Measurements from ENCODE around the gene KCNG1. TPM values are rescaled to one million over a fixed set of nuclear protein-coding genes. Genes with fewer than 3 reads are reported as not detected.

KCNG1 gene
- total and polyA plus RNA-seq, 2 of the 8 experiments (the other 6 are each of a cell fraction or from before 2014, with no cell fraction given), result 16.0 to 18.0 TPM

DNA sequence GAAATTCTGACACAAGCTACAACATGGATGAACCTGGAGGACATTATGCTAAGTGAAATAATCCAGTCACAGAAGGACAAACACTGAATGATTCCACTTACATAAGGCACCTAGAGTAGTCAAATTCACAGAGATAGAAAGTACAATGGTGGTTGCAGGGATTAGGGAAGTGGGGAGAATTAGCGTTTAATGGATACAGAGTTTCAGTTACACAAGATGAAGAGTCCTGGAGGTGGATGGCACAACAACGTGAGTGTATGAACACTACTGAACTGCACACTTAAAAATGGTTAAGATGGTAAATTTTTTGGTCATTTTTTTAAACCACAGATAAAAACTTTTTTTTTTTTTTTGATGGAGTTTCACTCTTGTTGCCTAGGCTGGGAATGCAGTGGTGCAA lies 39.6 kb downstream of the KCNG1 start:
- CTCF ChIA-PET (ENCODE audit: partially characterized antibody), result interaction anchor here (0.6 to 7.6 kb wide), 13 partner anchors 8 to 612 kb away, joined by 3 to 54 read pairs (median 9); no protein-coding TSS in a partner anchor
- Histone ChIP-seq H3K14ac (ENCODE audit: insufficient read length) (no peak overlapping the region), H3K27me3 (replicated peaks in 1 of 4; ENCODE audit: control insufficient read depth in 3 of 4, extremely low read depth in 1 of 4, insufficient read depth in 3 of 4, low read length in 3 of 4) (no peaks in the 10 kb centered on the region; a peak in 1 of 7 replicates), H3K18ac (ENCODE audit: extremely low read depth, low read length) (no peak overlapping the region), H3K9me3 (ENCODE audit: insufficient read depth in 2 of 2, low read depth in 1 of 2, low read length in 1 of 2) (no peaks in the 10 kb centered on the region), H4K91ac (replicated peaks; ENCODE audit: insufficient read length, low read length) (no peak overlapping the region), H3K79me2 (ENCODE audit: control insufficient read depth in 1 of 2, insufficient read depth in 2 of 2, low read length in 2 of 2) (no peaks in the 10 kb centered on the region), H2BK20ac (ENCODE audit: low read length) (no peak overlapping the region), H2BK15ac (ENCODE audit: low read length) (no peak overlapping the region), H2BK12ac (ENCODE audit: low read depth, low read length) (no peak overlapping the region), H2AFZ (ENCODE audit: low read length) (no peak overlapping the region), H2BK120ac (replicated peaks; ENCODE audit: low read depth, low read length) (no peak overlapping the region), H3K4ac (replicated peaks; ENCODE audit: insufficient read length, low read depth, low read length) (no peak overlapping the region), H3K4me3 (ENCODE audit: extremely low read depth in 1 of 4, insufficient read depth in 2 of 4, low read depth in 3 of 4, low read length in 4 of 4) (no peak overlapping the region), H3K56ac (replicated peaks; ENCODE audit: insufficient read length, low read depth, low read length) (no peak overlapping the region), H3K4me2 (ENCODE audit: insufficient read depth in 1 of 2, low read depth in 2 of 2, low read length in 2 of 2) (no peak overlapping the region), H4K5ac (ENCODE audit: insufficient read length, low read depth, low read length) (no peak overlapping the region), H3K9ac (replicated peaks in 1 of 4; ENCODE audit: extremely low read depth in 1 of 4, low read depth in 3 of 4, low read length in 3 of 4) (no peak overlapping the region), H4K20me1 (replicated peaks in 1 of 2; ENCODE audit: control insufficient read depth in 1 of 2, insufficient read depth in 2 of 2, low read length in 2 of 2) (no peaks in the 10 kb centered on the region), H3K27ac (ENCODE audit: low read depth, low read length) (no peak overlapping the region), H3K79me1 (ENCODE audit: low read depth, low read length) (no peaks in the 10 kb centered on the region), H3K23me2 (ENCODE audit: low read depth, low read length) (0 out of 2 replicates have a peak, but pooled peaks cover 2% of the 10 kb centered on the region), H3K23ac (ENCODE audit: insufficient read length) (no peak overlapping the region), H2AK5ac (ENCODE audit: low read depth, low read length) (no peak overlapping the region), H2BK5ac (ENCODE audit: low read depth, low read length) (no peak overlapping the region), H3K36me3 (ENCODE audit: control insufficient read depth in 2 of 4, insufficient read depth in 4 of 4, low read length in 3 of 4) (no peaks in the 10 kb centered on the region), H4K8ac (ENCODE audit: extremely low read depth, insufficient read depth, low read length) (no peak overlapping the region), H3K4me1 (replicated peaks in 1 of 4; ENCODE audit: control insufficient read depth in 3 of 4, insufficient read depth in 4 of 4, low read length in 3 of 4) (peaks cover 0 to 2% (median 0%) of the 10 kb centered on the region in 4 experiments; a peak in 1 of 7 replicates)
- FAIRE-seq (no peak), DNase-seq (ENCODE audit: low read depth in 1 of 2, low spot score in 2 of 2) (no peak)
- WGBS, 2 experiments (ENCODE audit: extremely low coverage in 1 of 2, insufficient coverage in 1 of 2, insufficient read length in 1 of 2, insufficient replicate concordance in 2 of 2, low coverage in 1 of 2, low lambda C conversion rate in 2 of 2, missing lambda C conversion rate in 1 of 2), result 87% methylated on average over 2 of the region's 2 CpGs; no CpG with 5 or more reads in 1 of the 2 experiments
- POLR2A ChIA-PET (ENCODE audit: partially characterized antibody), result interaction anchor here (0.8 kb wide), 1 partner anchor 25 kb away, joined by 3 read pairs; the partner anchor contains the start of genes DPM1 and MOCS3
- no peak for TF ChIP-seq SP4 (IDR thresholded peaks at IDR 0.05; ENCODE audit: low read length)
- TF ChIP-seq SP1 (IDR thresholded peaks at IDR 0.05; ENCODE audit: low read depth, low read length), result no peak
- TF ChIP-seq, protein P1, sequence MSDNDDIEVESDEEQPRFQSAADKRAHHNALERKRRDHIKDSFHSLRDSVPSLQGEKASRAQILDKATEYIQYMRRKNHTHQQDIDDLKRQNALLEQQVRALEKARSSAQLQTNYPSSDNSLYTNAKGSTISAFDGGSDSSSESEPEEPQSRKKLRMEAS (IDR thresholded peaks at IDR 0.05), result no peak
- no peak for TF ChIP-seq SAP30 (IDR thresholded peaks at IDR 0.05; ENCODE audit: insufficient read depth, insufficient replicate concordance, low read length)
- TF ChIP-seq CHD1 (IDR thresholded peaks at IDR 0.05; ENCODE audit: low read depth, low read length), result no peak
- no peak for TF ChIP-seq KDM1A (IDR thresholded peaks at IDR 0.05; ENCODE audit: borderline replicate concordance, low read length)
- no peak for TF ChIP-seq GTF2F1 (IDR thresholded peaks at IDR 0.05; ENCODE audit: borderline replicate concordance, low read depth, low read length)
- TF ChIP-seq, protein P2, sequence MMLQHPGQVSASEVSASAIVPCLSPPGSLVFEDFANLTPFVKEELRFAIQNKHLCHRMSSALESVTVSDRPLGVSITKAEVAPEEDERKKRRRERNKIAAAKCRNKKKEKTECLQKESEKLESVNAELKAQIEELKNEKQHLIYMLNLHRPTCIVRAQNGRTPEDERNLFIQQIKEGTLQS (IDR thresholded peaks at IDR 0.05; ENCODE audit: insufficient read depth, low read depth, low read length), result no peak
- TF ChIP-seq CBX8 (IDR thresholded peaks at IDR 0.05; ENCODE audit: borderline replicate concordance, low read depth, low read length), result no peak

All from H1 (cell line).